HG03442 (cell line): ENCODE data around the gene CMTM3.
"Not testable (repeated sequence)": the region's sequence is repeated elsewhere in the genome, so short reads cannot be mapped to it uniquely, and the experiment has no call there.

Source experiments
- ATAC-seq: cut with Tn5 transposase; IDR thresholded peaks from one replicate; pipeline ENCODE4 v1.9.1; 2021; ENCODE audit warnings: mild to moderate bottlenecking, moderate library complexity; ENCODE audit not compliant: unreplicated experiment

The CMTM3 gene

GRCh38 chr16:66631558-66631957 is 27.1 kb downstream of the CMTM3 start:
- not testable (repeated sequence) for ATAC-seq

DNA sequence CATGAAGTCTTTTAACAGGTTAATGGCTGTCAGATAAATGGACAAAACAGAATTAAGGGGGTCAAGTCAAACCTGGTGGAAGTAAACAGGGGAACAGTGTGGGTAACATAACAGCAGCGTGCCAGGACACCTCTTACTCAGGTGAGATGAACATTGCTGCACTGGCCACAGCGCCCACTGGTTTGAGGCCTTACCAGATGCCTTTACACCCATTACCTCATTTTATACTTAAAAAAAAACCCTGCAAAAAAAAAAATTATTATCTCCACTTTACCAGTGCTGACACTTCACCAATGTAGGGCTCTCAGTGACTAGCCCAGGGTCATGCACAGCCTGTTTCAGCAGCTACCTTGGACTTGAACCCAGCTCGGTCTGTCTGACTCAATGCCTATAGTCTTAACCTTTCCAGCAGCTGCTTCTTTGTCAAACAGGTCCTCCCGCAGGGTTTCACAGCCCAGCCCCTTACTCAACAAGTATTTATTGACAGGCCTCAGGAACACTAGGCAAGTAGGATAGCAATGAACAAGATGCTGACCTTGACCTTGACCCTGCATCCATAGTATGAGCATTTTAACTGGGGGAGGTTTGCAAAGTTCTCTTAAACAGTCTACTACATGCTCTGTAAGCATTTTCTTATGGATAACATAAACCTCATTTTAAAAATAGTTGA is 30.2 kb downstream of the CMTM3 start:
- ATAC-seq, result no peak

GRCh38 chr16:66635406-66635805 is 30.9 kb downstream of the CMTM3 start:
- no peak for ATAC-seq

DNA sequence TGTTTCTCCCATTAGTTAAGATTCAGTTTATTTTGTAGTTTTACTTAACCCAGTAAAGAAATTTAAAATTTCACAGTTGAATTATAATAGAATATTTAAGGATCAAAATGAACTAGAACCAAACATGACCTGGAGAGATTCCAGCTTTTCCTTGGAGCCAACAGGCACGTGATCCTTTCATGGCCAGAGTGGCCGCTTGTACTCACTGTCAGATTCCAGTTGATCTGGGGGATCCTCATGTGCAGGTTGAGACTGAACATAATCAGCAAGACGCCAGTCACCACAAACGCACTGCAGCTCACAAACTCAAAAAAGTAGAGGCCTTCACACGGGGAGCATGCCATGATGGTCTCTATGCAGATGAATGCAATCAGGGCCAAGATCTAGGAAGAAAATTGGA is 31.7 kb downstream of the CMTM3 start:
- no peak for ATAC-seq

DNA sequence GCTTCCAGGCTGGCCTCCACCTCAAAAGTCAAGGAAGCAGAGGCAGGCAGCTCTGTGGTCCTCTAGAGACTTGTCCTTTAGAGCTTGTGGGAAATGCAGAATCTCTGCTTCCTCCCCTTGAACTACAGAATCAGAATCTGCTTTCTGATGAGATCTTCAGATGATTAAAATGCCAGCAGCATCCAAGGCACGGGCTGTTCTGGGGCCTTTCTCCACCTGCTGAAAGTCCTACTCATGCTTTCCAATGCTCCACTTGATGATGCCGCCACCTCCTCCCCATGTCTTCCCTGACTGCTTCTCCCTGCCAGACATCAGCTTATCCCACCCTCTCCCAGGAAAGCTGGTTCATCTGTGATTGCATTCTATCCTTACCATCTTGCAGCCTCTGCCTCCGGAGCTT is 33.3 kb downstream of the CMTM3 start:
- no peak for ATAC-seq

DNA sequence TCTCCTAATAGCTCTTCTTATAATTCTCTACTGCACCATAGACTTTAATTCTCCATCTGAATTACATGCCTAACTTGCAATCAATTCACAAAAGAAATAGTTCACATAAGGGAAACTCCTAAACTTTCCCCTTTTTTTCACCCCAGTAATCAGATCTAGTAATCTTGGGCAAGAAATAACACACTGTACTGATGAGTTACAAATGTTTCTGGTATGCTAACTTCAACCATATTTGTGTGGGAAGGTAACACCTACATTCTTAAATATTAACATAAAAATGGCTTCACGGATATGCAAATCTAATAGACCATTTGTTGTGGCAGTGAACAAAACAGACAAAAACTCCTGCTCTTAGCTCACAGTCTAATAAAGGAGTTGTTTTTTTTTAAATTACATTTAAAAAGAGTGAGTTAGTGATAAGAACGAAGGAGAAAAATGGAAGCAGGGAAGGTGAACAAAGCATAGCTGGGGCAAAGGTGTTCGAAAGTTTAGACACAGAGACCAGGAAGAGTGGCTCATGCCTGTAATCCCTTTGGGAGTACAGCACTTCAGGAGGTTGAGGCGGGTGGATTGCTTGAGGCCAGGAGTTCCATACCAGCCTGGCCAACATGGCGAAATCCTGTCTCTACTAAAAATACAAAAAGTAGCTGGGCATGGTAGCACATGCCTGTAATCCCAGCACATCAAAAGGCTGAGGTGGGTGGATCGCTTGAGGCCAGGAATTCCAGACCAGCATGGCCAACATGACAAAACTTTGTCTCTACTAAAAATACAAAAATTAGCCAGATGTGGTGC is 34.8 kb downstream of the CMTM3 start:
- no peak for ATAC-seq

- ATAC-seq, result no peak
These were observed 36.3 kb downstream of the CMTM3 start for GRCh38 chr16:66640724-66641314.

DNA sequence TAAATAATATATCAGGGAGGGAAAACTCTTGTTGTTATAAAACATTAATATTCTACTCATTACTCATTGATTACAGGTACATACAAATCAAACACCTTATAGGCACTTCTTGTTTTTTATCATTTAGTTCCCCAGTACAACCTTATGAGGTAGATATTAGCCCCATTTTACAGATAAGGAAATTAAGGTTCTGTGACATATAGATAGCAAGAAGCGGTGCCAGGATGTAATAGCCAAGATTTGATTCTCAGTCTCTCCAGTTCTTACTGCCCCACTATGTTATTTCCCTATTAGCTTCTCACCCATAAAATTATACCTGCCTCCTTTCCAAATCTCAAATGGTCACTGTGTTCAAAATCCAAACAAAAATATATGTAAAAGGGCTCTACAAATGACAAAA is 36.9 kb downstream of the CMTM3 start:
- no peak for ATAC-seq

GRCh38 chr16:66647866-66648265 is 43.4 kb downstream of the CMTM3 start:
- no peak for ATAC-seq

- no peak for ATAC-seq
These were observed 44.7 kb downstream of the CMTM3 start for GRCh38 chr16:66649167-66649566.

DNA sequence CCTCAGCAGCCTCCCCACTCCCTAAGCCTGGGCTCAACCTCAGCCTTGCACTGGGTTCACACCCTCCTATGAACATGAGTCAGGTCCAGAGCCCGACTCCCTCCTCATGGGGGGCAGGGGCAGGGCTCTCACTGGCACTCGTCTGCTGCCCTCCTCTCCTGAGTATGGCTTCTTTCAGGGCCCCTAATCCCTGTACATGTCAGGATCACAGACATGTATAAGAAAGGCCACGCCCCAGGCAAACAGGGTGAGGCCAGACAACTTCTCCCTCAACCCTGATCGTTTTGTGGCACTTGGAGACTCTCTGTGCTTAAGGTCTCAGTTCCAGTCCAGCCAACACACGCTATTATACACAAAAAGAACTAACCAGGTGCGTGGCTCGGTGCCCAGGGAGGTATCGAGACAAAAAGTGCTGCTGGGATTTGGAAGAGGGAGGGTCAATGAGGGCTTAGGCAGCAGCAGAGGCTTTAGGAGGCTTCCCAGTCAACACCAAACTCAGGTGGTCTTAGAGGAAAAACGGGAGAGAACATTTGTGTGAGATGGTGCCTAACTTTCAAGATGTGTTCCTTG is 45.2 kb downstream of the CMTM3 start:
- ATAC-seq, result no peak

DNA sequence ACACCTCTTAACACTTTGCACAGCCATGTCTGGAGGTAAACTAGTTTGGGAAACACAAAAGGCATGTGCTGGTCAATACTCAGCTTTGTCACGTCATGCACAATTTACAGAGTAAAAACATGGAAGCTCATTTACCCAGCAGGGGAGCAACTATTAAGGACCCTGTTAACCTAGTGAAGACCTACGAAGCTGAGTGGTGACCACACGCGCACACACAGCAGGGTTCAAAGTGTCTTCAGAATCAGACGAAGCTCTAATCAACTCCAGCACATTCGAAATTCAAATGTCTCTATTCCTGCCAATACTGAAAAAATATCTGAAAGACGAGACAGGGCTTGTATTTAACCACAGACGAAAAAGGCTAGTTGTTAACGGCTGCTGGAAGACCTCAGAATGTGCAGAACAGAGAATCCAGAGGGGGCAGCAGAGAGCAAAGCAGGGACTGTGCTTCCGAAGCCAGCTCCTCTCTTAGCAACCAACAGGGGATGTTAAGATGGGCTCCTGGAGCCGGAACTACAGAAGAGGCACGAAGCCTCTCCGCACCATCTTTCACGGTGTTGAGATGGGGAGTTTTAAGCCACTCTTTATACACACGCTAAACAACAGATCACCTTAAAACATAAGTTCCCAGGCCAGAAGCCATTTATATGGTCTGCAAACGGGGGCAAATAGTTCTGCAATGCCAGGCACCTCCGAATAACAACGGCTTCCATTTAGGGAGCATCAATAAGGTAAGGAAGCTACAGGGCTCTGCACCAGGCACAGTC is 46.4 kb downstream of the CMTM3 start:
- peak; percentile 96 for ATAC-seq

- ATAC-seq, result no peak
These were observed 46.9 kb downstream of the CMTM3 start for GRCh38 chr16:66651474-66651765.

DNA sequence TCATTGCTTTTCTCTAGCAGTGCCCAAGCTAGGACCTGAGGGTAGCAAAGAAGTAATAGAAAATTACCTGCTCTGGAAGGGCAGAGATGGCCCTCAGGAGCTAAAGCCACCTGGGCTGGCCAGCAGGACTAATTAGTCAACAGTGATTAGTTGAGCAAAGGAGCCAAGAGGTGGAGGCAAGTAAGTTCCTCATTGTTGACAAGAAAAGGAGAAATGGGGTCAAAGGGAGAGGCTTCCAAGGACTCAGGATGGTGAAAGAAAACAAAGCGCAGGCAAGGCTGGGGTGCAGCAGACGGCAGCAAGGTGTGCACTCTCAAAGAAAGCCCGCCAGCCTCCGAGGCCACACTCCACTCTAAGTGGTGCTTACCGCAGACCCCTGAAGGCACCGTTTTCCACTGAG is 47.5 kb downstream of the CMTM3 start:
- ATAC-seq, result no peak

- ATAC-seq, result no peak
These were observed 48.3 kb downstream of the CMTM3 start for GRCh38 chr16:66652661-66653360.

- no peak for ATAC-seq
These were observed 49.3 kb downstream of the CMTM3 start for GRCh38 chr16:66653581-66654350.

DNA sequence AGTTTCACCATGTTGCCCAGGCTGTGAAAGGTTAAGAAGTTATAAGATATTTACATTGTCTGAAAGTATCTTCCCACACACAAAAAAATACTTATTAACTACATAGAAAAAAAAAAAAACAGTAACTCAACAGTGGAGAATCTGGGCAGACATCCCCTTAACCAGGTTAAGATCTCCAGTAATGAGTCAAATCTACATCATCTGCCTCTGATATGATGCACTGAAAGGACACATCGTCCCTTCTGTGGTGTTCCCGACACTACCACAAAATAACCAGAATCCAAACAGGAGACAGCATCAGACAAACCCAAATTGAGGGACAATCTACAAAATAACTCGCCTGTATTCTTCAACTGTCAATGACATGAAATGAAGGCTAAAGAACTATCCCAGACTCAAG is 52.0 kb downstream of the CMTM3 start:
- ATAC-seq, result no peak

DNA sequence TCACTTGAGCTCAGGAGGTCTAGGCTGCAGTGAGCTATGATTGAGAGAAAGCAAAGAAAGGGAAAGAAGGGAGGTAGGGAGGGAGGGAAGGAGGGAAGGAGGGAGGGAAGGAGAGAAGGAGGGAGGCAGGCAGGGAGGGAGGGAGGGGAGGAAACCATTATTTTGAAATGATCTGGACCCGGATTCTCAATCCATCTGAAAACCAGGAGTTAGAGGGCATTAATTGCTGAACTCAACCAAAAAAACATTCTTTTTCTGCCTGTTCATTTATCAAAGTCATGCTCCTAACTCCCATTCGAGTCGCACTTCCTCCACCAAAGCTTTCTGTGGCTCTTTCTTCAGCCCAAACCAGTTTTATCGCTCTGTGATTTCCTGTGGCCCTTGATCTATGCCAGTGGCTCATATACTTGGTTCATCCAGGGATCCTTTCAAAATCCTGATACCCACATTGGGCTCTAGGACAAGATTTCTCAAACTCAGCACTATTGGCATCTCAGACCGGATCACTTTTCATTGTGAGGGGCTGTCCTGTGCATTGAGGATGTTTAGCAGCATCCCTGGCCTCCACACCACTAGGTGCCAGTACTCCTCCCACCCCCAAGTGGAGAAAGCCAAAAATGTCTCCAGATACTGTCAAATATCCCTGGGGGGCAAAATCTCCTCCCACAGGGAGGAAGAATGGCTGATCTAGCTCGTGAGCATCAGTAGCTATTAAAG is 53.8 kb downstream of the CMTM3 start:
- ATAC-seq, result no peak

- no peak for ATAC-seq
These were observed 54.3 kb downstream of the CMTM3 start for GRCh38 chr16:66658860-66659190.
